ENCODE data around the gene CTU2.

DNA sequence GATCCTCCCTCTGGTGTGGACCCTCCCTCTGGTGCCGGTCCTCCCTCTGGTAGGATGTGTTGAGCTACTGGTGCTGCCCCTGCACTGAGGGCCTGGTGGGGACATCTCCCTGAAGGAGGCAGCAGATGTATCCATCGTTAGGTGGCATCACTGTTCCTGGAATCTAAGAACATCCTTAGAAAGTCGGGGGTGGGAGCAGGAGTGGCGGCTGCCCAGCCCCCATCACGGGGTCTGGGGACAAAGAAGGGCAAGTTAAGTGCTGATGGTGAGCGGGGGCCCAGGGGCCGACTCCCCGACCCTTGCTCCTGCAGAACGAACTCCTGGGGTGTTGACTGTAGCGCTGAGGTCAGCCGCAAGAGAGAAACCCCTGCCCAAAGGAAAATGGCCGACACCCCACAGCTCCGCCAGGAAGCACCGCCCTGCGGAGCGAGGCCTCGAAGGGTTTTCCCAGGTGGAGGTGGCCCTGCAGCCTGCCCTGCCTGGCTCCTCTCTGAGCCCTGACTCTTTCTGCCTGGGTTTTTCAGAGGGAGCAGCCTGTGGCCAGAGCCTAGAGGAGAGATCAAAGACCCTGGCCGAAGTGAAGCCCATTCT, 5.5 kb downstream of the CTU2 start:
- TF ChIP-seq POLR2AphosphoS5 (IDR thresholded peaks at IDR 0.05; ENCODE audit: low read depth, low read length), result no peak
- TF ChIP-seq, protein P1, sequence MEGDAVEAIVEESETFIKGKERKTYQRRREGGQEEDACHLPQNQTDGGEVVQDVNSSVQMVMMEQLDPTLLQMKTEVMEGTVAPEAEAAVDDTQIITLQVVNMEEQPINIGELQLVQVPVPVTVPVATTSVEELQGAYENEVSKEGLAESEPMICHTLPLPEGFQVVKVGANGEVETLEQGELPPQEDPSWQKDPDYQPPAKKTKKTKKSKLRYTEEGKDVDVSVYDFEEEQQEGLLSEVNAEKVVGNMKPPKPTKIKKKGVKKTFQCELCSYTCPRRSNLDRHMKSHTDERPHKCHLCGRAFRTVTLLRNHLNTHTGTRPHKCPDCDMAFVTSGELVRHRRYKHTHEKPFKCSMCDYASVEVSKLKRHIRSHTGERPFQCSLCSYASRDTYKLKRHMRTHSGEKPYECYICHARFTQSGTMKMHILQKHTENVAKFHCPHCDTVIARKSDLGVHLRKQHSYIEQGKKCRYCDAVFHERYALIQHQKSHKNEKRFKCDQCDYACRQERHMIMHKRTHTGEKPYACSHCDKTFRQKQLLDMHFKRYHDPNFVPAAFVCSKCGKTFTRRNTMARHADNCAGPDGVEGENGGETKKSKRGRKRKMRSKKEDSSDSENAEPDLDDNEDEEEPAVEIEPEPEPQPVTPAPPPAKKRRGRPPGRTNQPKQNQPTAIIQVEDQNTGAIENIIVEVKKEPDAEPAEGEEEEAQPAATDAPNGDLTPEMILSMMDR (IDR thresholded peaks at IDR 0.05), result no peak
- TF ChIP-seq, protein P2, sequence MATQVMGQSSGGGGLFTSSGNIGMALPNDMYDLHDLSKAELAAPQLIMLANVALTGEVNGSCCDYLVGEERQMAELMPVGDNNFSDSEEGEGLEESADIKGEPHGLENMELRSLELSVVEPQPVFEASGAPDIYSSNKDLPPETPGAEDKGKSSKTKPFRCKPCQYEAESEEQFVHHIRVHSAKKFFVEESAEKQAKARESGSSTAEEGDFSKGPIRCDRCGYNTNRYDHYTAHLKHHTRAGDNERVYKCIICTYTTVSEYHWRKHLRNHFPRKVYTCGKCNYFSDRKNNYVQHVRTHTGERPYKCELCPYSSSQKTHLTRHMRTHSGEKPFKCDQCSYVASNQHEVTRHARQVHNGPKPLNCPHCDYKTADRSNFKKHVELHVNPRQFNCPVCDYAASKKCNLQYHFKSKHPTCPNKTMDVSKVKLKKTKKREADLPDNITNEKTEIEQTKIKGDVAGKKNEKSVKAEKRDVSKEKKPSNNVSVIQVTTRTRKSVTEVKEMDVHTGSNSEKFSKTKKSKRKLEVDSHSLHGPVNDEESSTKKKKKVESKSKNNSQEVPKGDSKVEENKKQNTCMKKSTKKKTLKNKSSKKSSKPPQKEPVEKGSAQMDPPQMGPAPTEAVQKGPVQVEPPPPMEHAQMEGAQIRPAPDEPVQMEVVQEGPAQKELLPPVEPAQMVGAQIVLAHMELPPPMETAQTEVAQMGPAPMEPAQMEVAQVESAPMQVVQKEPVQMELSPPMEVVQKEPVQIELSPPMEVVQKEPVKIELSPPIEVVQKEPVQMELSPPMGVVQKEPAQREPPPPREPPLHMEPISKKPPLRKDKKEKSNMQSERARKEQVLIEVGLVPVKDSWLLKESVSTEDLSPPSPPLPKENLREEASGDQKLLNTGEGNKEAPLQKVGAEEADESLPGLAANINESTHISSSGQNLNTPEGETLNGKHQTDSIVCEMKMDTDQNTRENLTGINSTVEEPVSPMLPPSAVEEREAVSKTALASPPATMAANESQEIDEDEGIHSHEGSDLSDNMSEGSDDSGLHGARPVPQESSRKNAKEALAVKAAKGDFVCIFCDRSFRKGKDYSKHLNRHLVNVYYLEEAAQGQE (IDR thresholded peaks at IDR 0.05; ENCODE audit: insufficient read depth in 1 of 2, low read depth in 2 of 2, low read length in 1 of 2), result no peak
